Activated naive CD8-positive, alpha-beta T cell treated with anti-CD3 and anti-CD28 coated beads for 36 hours (primary cell): ENCODE data around the gene AURKB. TPM values are rescaled to one million over a fixed set of nuclear protein-coding genes. Genes with fewer than 3 reads are reported as not detected.
"Not testable (repeated sequence)": the region's sequence is repeated elsewhere in the genome, so short reads cannot be mapped to it uniquely, and the experiment has no call there.

Experiments used
- DNase-seq: peaks from one replicate; pipeline ENCODE4 v3.0.0; 2021
- H3K27ac Mint-ChIP-seq: one replicate; pipeline ENCODE4 v1.8.0; 2022; ENCODE audit warnings: mild to moderate bottlenecking, moderate library complexity, mixed read lengths
- H3K27me3 Mint-ChIP-seq: one replicate; pipeline ENCODE4 v1.8.0; 2022; ENCODE audit warnings: mild to moderate bottlenecking, mixed read lengths
- H3K36me3 Mint-ChIP-seq: one replicate; pipeline ENCODE4 v1.8.0; 2021; ENCODE audit warnings: mild to moderate bottlenecking, mixed read lengths
- H3K4me1 Mint-ChIP-seq: one replicate; pipeline ENCODE4 v1.8.0; 2021; ENCODE audit warnings: mixed read lengths
- H3K4me3 Mint-ChIP-seq: one replicate; pipeline ENCODE4 v1.8.0; 2022; ENCODE audit warnings: mild to moderate bottlenecking, moderate library complexity, mixed read lengths
- H3K9me3 Mint-ChIP-seq: one replicate; pipeline ENCODE4 v1.8.0; 2022; ENCODE audit warnings: mixed read lengths
- total RNA-seq, 2 experiments: library from RNA; stranded (reverse); gene quantifications; one replicate each; pipeline ENCODE4 v1.2.3, GENCODE V29; 2021

The AURKB gene
- 100 to 1,000 TPM; 177 to 181 TPM for total RNA-seq

DNA sequence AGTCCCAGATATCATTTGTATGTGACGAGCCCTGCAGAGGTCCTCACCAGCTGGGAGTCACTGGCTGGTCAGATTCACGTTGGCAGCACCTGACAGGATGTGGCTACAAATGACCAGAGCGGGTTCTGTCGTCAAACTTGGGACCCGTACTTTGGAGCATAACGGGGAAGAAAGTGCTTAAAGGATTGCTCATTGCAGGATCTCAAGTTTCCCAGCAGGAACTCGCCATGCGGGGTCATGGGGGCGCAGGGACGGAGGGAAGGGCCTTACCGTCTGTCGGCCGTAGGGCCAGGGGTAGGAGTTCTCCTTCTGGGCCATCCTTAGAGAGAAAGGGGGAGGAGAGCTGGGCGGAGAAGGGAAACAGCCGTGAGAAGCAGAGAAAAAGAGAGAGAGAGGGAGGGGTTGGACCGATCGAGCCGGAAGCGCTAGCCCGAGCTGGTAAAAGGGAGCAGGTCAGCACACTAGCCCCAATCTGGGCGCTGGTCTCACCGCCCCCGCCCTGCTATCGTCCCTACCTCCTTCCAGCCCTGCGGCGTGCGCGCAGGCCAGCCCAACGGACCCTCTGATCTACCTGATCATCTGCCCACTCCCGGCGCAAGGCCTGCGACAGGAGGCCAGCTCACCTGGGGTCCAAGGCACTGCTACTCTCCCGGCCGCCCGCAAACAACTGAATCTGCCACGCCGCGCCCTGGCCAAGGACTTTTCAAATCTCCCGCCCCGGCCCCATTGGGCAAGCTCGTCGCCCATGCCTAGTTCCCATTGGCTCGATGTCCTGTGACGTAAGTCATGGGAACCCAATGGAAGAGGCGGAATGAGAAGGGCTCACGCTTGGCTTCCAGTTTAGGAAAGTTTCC, at the start of gene AURKB:
Gene AURKB (minus strand): TSS at position 669 of the 854 bp plus-strand sequence. CDS start 351 bp downstream, at position 318.
- Mint-ChIP-seq H3K36me3 (peaks cover 38% of the 10 kb centered on the region), H3K27ac (peak within 1 kb of the TSS; percentile 97), H3K4me1 (peaks cover 13% of the 10 kb centered on the region), H3K9me3 (no peaks in the 10 kb centered on the region), H3K27me3 (no peaks in the 10 kb centered on the region), H3K4me3 (peak within 1 kb of the TSS; percentile 98)
- DNase-seq: peak; percentile 92

DNA sequence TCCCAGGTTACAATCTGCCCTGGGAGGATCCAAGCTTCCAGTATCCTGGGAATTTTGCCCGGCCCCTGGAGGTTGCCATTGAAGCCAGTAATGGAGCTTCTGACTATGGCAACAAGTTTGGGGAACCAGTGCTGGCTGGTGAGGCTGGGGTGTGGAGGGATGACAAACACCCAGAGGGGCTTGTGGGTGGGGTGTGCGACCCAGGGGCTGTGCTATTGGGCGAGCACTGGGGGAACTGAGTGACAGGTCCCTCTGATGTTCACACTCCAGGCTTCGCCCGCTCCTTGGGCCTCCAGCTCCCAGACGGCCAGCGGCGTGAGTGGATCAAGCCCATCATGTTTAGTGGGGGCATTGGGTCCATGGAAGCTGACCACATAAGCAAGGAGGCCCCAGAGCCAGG, 47.4 kb upstream of the AURKB start:
- Mint-ChIP-seq H3K4me3 (no peak overlapping the region), H3K9me3 (no peaks in the 10 kb centered on the region), H3K36me3 (peaks cover 31% of the 10 kb centered on the region), H3K27me3 (no peaks in the 10 kb centered on the region), H3K4me1 (no peaks in the 10 kb centered on the region), H3K27ac (no peak overlapping the region)
- DNase-seq: no peak

DNA sequence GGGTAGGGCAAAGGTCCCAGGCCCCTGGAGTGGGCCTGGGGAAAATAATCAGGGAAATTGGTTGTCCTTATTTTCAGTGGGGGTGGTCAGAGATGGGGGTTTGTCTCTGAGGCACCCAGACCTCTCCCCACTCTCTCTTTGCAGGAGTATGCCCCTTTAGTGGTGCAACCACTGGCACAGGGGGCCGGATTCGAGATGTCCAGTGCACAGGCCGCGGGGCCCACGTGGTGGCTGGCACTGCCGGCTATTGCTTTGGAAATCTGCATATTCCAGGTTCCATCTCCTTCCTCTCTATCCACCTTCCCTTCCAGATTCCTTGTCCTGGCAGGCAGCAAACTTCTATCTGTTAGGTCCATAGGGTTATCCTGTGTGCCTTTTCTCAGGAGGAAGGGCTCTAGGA, 46.3 kb upstream of the AURKB start:
- H3K4me3 Mint-ChIP-seq: no peak overlapping the region
- H3K27me3 Mint-ChIP-seq: no peaks in the 10 kb centered on the region
- no peak overlapping the region for H3K27ac Mint-ChIP-seq
- no peak for DNase-seq
- H3K36me3 Mint-ChIP-seq: peaks cover 31% of the 10 kb centered on the region
- no peaks in the 10 kb centered on the region for H3K4me1 Mint-ChIP-seq
- no peaks in the 10 kb centered on the region for H3K9me3 Mint-ChIP-seq

DNA sequence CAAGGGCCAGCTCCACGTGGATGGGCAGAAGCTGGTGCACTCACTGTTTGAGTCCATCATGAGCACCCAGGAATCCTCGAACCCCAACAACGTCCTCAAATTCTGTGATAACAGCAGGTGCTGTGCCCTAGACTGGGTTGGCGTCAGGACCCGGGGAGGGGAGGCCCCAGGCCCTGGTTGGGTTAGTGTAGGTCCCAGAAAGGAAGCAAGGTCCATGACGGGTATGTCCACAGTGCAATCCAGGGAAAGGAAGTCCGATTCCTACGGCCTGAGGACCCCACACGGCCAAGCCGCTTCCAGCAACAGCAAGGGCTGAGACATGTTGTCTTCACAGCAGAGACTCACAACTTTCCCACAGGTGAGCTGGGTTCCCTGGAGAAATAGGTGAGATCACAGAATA, 45.9 kb upstream of the AURKB start:
- H3K9me3 Mint-ChIP-seq: no peaks in the 10 kb centered on the region
- H3K4me3 Mint-ChIP-seq: no peak overlapping the region
- H3K27ac Mint-ChIP-seq: no peak overlapping the region
- peaks cover 31% of the 10 kb centered on the region for H3K36me3 Mint-ChIP-seq
- no peaks in the 10 kb centered on the region for H3K4me1 Mint-ChIP-seq
- DNase-seq: no peak
- no peaks in the 10 kb centered on the region for H3K27me3 Mint-ChIP-seq

DNA sequence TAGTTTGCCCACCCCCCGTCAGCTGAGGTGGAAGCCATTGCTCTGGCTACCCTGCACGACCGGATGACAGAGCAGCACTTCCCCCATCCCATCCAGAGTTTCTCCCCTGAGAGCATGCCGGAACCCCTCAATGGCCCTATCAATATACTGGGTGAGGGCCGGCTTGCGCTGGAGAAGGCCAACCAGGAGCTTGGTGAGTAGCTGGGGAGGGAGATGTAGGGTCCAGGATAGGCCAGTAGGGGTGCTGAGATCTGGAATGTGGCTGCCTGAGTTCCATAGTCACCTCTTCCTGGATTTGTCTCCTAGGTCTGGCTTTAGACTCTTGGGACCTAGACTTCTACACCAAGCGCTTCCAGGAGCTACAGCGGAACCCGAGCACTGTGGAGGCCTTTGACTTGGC, 45.1 kb upstream of the AURKB start:
- H3K9me3 Mint-ChIP-seq: no peaks in the 10 kb centered on the region
- peaks cover 3% of the 10 kb centered on the region for H3K4me1 Mint-ChIP-seq
- H3K36me3 Mint-ChIP-seq: peaks cover 28% of the 10 kb centered on the region
- H3K4me3 Mint-ChIP-seq: no peak overlapping the region
- H3K27ac Mint-ChIP-seq: no peak overlapping the region
- DNase-seq: no peak
- H3K27me3 Mint-ChIP-seq: no peaks in the 10 kb centered on the region

DNA sequence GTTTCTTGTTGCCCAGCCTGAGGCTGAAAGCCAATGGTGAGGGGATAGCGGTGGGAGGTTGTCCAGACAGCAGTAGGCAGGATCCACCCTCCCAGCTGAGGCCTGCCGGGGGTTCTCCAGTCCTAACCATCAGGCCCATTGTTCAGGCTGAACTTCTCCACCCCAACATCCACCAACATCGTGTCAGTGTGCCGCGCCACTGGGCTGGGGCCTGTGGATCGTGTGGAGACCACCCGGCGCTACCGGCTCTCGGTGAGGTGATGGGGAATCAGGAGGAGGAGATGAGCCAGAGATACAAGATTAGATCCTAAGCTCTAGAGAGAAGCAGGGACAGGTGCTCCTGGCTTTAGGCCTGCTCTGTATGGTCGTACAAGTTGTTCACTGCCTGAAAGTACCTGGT, 44.5 kb upstream of the AURKB start:
- DNase-seq: no peak
- H3K9me3 Mint-ChIP-seq: no peaks in the 10 kb centered on the region
- no peak overlapping the region for H3K27ac Mint-ChIP-seq
- H3K27me3 Mint-ChIP-seq: no peaks in the 10 kb centered on the region
- peaks cover 9% of the 10 kb centered on the region for H3K4me1 Mint-ChIP-seq
- peaks cover 31% of the 10 kb centered on the region for H3K36me3 Mint-ChIP-seq
- H3K4me3 Mint-ChIP-seq: no peak overlapping the region

DNA sequence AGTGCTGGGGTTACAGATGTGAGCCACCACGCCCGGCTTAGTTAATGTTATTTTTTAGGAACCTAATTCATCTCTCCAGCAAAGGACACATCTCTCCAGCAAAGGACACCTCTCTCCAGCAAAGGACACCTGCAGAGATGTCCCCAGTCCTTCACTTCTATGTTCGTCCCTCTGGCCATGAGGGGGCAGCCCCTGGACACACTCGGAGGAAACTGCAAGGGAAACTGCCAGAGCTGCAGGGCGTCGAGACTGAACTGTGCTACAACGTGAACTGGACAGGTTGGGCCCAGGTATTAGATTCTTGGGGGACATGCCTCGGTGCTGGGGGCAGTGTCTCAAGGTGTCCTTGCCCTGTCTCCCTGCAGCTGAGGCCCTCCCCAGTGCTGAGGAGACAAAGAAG, 43.4 kb upstream of the AURKB start:
- Mint-ChIP-seq H3K27me3 (no peaks in the 10 kb centered on the region), H3K4me1 (peaks cover 10% of the 10 kb centered on the region), H3K4me3 (no peak overlapping the region), H3K9me3 (no peaks in the 10 kb centered on the region), H3K27ac (no peak overlapping the region), H3K36me3 (peaks cover 37% of the 10 kb centered on the region)
- no peak for DNase-seq

DNA sequence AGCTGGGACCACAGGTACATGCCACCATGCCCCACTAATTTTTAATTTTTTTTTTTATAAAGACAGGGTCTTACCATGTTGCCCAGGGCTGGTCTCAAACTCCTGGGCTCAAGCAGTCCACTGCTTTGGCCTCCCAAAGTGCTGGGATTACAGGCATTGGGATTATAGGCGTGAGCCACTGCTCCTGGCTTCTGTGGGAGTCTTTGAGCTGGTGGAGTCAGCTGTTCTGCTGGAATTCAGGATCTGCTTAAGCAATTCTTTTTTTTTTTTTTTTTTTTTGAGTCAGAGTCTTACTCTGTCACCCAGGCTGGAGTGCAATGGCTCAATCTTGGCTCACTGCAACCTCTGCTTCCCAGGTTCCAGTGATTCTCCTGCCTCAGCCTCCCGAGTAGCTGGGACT, 41.0 kb upstream of the AURKB start:
- not testable (repeated sequence) for DNase-seq, H3K27ac Mint-ChIP-seq, H3K4me3 Mint-ChIP-seq, H3K9me3 Mint-ChIP-seq, H3K27me3 Mint-ChIP-seq
- peaks cover 14% of the 10 kb centered on the region for H3K4me1 Mint-ChIP-seq
- H3K36me3 Mint-ChIP-seq: peaks cover 29% of the 10 kb centered on the region

DNA sequence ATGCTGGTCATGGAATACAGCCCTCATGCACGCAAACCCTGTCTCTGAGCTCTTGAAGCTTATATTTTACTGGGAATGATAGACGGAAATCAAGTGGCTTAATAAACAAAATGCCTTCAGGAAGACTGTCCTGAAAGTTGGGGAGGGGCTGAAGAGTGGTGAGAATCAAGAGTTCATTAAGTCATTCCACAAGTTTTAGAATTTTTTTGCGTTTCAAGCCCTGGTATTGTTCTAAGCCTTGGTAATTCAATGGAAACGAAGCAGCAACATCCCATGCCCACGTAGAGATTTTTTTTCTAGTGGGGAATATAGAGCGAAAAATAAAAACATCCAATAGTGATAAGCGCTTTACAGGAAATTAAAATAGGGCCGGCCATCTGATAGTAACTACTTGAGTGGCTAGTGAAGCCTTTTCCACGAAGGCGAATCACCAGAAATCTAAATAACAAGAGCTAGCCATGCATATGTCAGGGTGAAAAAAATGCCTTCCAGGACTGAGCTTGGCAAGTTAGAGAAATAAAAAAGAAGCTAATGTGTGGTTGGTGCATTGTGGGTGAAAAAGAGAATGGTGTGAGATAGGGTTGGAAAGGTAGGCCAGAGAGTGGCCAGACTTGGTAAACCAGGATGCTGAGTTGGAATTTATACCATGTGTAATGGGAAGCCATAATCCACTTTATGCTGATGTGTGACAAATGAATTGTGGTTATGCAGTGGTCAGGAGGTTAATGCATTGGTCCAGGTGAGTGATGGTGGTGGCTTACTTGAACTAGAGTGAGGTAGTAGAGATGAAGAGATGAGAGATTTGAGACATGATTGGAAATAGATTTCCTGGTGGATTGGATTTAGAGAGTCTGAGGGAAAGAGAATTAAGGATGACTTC, 39.5 kb upstream of the AURKB start:
- peak overlapping the region; percentile 98 for H3K4me3 Mint-ChIP-seq
- no peak for DNase-seq
- peaks cover 2% of the 10 kb centered on the region for H3K9me3 Mint-ChIP-seq
- H3K27me3 Mint-ChIP-seq: no peaks in the 10 kb centered on the region
- H3K4me1 Mint-ChIP-seq: peaks cover 24% of the 10 kb centered on the region
- H3K36me3 Mint-ChIP-seq: peaks cover 29% of the 10 kb centered on the region
- peak overlapping the region; percentile 100 for H3K27ac Mint-ChIP-seq

DNA sequence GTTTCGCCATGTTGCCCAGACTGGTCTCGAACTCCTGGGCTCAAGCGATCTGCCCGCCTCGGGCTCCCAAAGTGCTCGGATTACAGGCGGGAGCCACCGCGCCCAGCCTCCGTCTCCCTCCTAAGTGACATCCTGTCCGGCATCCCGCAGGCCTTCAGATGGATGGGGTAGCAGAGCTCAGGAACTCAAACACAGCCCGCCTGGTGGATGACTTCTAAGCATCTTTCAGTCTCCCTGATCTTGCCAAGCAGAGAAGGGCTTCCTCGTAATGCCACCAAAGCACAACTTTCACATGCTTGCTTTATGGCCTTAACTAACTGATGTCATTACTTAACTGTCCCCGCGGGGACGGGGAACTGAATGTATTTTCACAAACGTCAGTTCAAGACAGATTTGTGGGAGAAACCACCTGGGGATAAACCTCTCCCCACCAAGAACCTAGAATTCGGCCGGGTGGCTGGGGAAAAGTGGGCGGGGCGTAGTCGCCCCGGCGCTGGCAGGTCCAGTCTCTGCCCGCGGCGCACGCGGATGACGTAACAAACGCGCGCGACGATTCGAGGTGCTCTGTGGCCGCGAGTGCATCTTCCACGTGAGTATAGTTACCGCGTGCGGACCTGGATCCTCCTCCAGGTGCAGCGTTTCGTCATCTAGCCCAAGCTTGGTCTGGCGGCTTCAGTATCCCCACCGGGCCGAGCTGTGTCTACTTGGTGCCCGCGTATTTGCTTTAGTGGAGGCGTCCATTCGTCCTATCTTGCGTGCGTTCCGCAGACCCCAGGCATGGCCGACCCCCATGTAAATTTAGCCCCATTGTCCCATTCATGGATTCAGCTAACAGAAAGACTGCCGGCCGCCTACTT, 38.6 kb upstream of the AURKB start, which contains the start of gene PFAS:
Gene PFAS (plus strand): TSS at position 539 of the 857 bp plus-strand sequence. CDS start 4,649 bp downstream, outside the sequence.
- Mint-ChIP-seq H3K4me1 (peaks cover 29% of the 10 kb centered on the region), H3K27me3 (no peaks in the 10 kb centered on the region), H3K27ac (peak within 1 kb of the TSS; percentile 100), H3K4me3 (peak within 1 kb of the TSS; percentile 98), H3K9me3 (peaks cover 3% of the 10 kb centered on the region), H3K36me3 (peaks cover 36% of the 10 kb centered on the region)
- DNase-seq: peak; percentile 98

DNA sequence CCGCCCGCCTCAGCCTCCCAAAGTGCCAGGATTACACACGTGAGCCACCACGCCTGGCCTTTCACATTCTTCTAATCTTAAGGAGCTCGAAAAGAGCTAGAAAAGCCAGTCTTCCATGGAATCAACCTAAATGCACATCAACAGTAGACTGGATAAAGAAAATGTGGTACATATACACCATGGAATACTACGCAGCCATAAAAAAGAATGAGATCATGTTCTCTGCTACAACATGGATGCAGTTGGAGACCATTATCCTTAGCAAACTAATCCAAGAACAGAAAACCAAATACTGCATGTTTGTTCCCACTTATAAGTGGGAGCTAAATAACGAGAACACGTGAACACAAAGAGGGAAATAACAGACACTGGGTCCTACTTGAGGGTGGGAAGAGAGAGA, 34.4 kb upstream of the AURKB start:
- Mint-ChIP-seq H3K36me3 (peaks cover 40% of the 10 kb centered on the region), H3K27ac (no peak overlapping the region), H3K4me3 (no peak overlapping the region), H3K9me3 (peaks cover 3% of the 10 kb centered on the region), H3K27me3 (no peaks in the 10 kb centered on the region), H3K4me1 (peaks cover 29% of the 10 kb centered on the region)
- no peak for DNase-seq

DNA sequence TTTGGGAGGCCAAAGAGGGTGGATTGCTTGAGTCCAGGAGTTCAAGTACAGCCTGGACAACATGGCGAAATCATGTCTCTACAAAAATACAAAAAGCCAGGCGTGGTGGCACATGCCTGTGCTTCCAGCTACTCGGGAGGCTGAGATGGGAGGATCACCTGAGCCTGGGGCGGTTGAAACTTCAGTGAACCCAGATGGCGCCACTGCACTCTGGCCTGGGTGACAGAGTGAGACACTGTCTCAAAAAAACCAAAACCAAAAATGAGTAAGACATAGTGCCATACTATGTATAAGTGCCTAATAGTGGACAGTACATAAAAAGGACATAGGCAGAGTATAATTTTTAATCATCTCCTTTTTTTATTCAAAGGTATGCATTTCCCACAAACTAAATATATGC, 33.5 kb upstream of the AURKB start:
- peaks cover 30% of the 10 kb centered on the region for H3K4me1 Mint-ChIP-seq

DNA sequence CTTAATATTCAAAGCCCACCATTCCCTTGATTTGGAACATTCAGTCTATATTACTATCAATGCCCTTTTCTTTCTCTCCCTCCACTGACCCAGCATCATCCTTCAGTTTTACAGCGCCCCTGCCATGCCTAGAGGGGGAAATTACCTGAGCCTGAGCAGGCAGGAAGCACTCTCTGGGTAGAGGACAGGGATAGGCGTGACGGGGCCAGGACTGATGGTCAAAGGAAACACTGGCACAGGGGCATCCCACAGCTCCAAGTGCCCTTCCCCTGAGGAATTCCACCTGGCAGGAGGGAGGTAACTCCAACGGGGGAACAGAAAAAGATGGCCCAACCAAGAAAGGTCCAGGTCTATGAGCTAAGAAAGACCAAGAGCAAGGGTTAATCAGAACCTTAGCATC, 27.5 kb upstream of the AURKB start:
- Mint-ChIP-seq H3K27ac (no peak overlapping the region), H3K4me3 (no peak overlapping the region), H3K36me3 (peaks cover 26% of the 10 kb centered on the region), H3K27me3 (no peaks in the 10 kb centered on the region), H3K9me3 (no peaks in the 10 kb centered on the region), H3K4me1 (peaks cover 12% of the 10 kb centered on the region)
- no peak for DNase-seq

More for the DNA sequence above, 33.5 kb upstream of the AURKB start:
- Mint-ChIP-seq H3K4me3 (no peak overlapping the region), H3K27me3 (no peaks in the 10 kb centered on the region), H3K27ac (peak overlapping the region; percentile 60), H3K36me3 (peaks cover 37% of the 10 kb centered on the region), H3K9me3 (peaks cover 3% of the 10 kb centered on the region)
- no peak for DNase-seq

DNA sequence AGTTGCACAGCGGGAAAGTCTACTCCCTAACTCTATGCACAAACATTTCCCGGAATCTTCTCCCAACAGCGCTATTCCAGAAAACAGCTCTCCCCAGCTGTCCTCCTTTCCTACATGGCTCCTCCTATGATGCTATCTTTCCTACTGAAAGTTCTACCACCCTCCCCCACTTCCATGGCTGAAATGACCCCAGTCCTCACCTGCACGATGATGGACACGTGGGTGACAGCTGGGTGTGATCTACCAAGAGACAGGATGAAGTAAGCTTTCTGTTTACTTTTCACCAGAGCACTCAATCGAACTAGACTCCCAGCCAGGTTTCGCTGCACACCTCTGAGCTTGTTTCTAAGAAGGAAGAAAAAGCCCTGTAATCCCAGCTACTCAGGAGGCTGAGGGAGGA, 26.8 kb upstream of the AURKB start:
- DNase-seq: no peak
- Mint-ChIP-seq H3K4me1 (peaks cover 8% of the 10 kb centered on the region), H3K9me3 (no peaks in the 10 kb centered on the region), H3K36me3 (peaks cover 22% of the 10 kb centered on the region), H3K27ac (peak overlapping the region; percentile 14), H3K27me3 (no peaks in the 10 kb centered on the region), H3K4me3 (no peak overlapping the region)
